ENCODE data around the gene DNAH8.

The DNAH8 gene

DNA sequence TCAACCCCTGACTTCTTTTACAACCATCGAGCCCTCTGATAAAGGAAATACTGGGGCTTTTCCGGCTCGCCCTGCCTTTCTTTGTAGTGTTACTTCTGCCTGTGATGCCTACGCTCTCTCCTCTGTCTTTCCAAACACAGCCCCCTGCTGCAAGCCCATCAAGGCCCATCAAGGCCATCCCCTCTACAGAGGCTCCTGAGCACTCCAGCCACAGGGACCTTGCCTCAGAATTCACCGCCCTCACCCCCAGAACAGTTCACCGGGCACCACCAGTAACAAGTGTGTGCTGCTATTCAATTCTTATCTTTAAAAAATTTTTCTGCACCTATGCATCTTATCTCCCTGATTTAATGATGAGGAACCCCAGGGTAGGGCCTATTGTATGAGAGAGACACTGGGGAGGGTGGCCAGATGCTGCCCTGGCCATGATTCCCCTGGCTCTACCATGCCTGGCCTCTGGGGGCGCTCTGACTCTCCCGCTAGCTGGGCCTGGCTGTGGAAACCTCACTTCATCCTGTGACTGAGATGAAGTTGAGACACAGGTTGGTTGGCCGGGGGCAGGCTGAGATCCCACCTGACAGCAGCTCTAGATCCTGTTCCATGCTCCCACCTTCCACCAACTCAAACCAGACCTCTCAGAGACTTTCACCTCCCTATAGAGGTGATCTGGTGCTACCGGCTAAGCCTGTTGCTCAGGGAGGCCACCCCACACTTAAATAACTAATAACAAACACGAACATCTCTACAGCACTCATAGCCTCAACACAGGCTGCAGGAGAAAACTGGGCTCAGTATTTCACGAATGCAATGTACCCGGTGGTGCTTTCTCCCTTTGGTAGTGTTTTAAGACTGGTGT is 314.3 kb downstream of the DNAH8 start:
- no peak for TF ChIP-seq POLR2A (IDR thresholded peaks at IDR 0.05; ENCODE audit: low read depth, low read length)
- DNase-seq (ENCODE audit: insufficient read length, low spot score) (peak; percentile 50), FAIRE-seq (no peak)

DNA sequence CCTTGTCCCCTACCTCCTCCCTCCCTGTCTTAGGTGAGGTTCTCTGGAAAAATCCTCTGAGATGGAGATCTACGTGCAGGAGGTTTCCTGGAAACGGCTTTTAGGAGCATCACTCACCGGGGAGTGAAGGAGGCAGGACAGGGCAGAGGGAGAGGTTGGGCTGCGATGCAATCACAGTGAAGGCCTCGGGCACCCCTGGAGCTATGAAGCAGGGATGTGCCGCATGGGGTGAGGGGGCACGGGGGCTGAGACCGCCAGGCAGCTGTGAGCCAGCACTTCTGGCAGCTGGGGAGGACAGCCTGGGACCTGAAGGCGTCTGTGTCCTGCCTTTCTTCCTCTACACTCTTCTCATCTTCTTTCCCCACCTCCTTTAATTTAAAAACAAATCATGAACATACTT is 320.6 kb downstream of the DNAH8 start:
- no peak for TF ChIP-seq POLR2A (IDR thresholded peaks at IDR 0.05; ENCODE audit: low read depth, low read length)
- FAIRE-seq (no peak), DNase-seq (ENCODE audit: insufficient read length, low spot score) (no peak)

DNA sequence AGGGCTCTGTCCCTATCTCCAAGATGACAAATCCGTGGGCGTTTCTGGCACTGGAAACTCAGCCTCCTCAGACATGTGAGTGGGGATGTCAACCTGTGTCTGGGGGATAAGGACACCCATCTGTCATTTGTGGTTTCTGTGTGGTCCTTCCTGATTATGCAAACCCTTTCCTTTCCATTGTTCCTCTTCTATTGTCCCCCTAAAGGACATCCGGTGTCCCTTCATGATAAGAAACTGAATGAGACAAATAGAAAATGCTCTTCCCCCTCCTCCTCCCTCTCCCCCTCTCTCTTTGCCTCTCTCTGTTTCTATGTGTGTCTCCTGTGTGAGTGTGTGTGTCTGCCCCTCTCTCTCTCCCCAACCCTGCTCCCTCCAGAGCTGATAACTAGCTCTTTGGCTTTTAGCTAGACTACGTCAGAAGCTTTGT is 322.0 kb downstream of the DNAH8 start:
- FAIRE-seq, result no peak
- no peak for DNase-seq (ENCODE audit: insufficient read length, low spot score)
- no peak for TF ChIP-seq POLR2A (IDR thresholded peaks at IDR 0.05; ENCODE audit: low read depth, low read length)

DNA sequence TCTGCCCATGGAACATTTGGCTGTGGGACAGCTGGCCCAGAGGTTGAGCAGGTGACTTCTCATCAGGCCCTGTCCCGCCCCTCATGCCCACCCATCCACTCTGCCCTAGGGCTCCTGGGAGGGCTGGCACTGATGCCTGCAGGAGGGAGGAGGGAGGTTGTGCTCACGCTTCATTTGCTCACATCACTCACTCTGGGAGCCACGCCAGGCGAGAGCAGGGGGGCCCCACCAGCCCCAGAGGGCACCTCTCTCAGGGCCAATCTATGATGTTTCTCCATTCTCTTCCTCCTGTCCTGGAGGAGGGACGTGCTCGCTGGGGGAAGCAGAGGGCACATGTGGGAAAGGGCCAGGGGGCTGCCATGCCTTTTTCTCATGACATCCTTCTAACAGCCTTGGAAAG is 322.6 kb downstream of the DNAH8 start:
- DNase-seq (ENCODE audit: insufficient read length, low spot score) (no peak), FAIRE-seq (no peak)
- TF ChIP-seq POLR2A (IDR thresholded peaks at IDR 0.05; ENCODE audit: low read depth, low read length), result no peak

DNA sequence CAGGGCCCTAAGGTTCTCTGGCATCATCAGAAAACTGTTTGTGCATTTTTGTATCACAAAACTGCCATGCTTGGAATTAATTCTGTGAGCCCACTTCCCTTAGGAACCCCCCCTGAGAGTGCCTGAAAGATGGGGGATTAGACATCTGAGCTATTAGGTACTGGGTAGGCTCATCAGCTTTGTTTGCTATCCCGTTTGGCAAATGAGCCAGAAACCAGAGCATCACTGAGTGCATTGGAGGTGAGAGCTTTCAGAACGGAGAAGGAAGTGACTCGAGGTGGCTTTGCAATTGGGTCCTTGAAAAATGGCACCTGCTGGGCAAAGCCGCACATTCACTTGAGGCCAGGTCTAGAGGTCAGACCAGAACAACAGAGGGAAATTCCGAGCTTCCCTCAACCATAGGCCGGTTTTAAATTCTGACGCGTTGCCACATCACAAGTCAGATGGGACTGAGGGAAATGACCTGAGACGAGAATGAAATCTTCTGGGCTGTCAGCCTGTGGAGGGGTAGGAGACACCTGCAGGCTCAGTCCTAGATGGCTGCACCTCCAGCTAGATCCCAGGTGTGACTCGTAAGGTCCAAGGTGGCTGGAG is 325.1 kb downstream of the DNAH8 start:
- TF ChIP-seq POLR2A (IDR thresholded peaks at IDR 0.05; ENCODE audit: low read depth, low read length), result no peak
- FAIRE-seq, result no peak
- no peak for DNase-seq (ENCODE audit: insufficient read length, low spot score)

DNA sequence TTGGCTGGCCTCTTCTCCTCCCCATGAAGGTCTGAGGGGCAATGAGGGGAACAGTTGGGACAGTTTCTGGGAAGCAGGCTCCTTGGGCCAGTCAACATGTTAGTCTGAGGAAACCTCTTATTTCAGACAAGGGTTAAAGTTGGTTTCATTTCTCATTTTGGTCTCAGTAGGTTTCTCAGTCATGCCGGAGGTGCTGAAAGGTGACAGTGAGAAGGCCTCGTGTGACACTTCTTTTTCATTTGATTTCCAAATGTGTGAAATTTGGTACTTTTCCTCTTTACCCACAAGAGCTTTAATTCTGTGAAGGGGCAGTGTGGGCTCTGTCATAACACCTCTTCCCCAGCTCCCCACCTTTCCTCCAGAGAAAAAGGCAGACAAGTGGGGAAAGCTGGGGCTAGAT is 326.0 kb downstream of the DNAH8 start:
- TF ChIP-seq POLR2A (IDR thresholded peaks at IDR 0.05; ENCODE audit: low read depth, low read length), result no peak
- FAIRE-seq (no peak), DNase-seq (ENCODE audit: insufficient read length, low spot score) (no peak)

DNA sequence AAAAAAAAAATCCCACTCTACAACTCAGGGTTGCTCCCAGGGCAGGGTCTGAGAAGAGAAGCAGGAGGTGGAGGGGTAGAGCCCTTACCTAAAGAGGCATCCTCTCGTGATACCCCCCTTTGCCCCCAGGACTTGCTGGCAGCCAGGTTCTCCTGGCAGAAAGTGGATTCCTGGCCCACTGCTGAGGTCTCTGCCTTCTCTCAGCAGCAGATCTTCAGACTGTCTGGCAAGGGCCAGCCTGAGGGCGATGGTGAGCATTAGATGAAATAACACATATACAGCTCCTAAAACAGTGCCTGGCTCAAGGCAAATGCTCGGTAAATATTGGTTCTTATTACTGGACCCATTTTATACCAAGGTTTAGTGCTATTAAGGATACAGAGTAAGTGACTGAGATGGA is 328.7 kb downstream of the DNAH8 start:
- DNase-seq (ENCODE audit: insufficient read length, low spot score) (no peak), FAIRE-seq (no peak)
- TF ChIP-seq POLR2A (IDR thresholded peaks at IDR 0.05; ENCODE audit: low read depth, low read length), result no peak

DNA sequence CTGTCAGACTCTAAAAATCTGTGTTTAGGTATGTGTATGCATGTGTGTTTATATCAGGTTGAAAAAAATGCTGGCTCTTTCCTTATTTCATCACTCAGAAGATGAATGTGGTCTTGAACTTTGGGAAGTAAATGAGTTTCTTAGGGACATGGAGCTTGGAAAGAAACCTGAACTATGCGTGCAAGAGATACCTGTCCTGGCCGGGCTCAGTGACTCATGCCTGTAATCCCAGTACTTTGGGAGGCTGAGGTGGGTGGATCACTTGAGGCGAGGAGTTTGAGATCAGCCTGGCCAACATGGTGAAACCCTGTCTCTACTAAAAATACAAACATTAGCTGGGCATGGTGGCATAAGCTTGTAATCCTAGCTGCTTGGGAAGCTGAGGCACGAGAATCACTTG is 329.1 kb downstream of the DNAH8 start:
- no peak for DNase-seq (ENCODE audit: insufficient read length, low spot score)
- FAIRE-seq, result no peak
- no peak for TF ChIP-seq POLR2A (IDR thresholded peaks at IDR 0.05; ENCODE audit: low read depth, low read length)

DNA sequence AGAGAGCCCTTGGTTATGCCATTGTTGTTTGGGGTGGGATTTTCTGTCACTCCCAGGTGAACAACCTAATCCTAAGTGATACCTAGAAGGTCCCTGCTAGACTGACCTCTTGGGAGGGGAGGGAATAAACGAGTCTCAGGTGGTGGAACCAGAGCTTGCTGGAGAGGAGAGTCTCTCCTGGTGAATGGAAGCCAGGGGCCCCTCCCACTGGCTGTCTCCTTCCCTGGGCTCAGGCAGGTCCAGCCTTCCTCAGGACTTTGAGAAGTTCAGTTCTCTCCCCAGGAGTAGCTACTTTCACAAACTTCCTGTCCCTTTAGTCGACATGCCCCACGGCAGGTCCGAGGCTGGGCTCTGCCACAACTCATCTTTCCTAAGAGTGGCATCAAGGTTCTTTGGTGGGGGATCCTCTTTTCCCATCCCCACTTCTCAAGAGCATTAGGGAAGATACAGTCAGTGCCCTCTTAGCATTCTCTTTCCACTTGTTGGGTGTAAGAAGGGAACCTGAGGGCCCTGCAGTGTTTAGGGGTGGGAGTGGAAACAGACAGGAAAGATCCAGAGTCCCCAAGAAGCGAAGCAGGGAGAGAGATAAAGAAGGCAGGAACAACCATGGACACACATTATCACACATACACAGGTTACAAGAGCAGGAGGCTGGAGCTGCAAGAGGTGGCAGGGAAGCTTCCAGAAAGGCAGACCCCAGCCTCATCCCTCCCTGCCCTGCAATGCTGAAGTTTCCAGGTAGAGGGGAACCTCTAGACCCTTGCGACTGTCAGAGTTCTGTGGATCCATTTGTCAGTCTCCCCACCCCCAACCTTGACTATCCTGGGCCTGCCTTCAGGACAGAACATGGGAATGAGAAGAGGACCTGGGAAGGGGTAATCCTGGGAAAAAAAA is 332.6 kb downstream of the DNAH8 start:
- FAIRE-seq (no peak), DNase-seq (ENCODE audit: insufficient read length, low spot score) (no peak)
- no peak for TF ChIP-seq POLR2A (IDR thresholded peaks at IDR 0.05; ENCODE audit: low read depth, low read length)

DNA sequence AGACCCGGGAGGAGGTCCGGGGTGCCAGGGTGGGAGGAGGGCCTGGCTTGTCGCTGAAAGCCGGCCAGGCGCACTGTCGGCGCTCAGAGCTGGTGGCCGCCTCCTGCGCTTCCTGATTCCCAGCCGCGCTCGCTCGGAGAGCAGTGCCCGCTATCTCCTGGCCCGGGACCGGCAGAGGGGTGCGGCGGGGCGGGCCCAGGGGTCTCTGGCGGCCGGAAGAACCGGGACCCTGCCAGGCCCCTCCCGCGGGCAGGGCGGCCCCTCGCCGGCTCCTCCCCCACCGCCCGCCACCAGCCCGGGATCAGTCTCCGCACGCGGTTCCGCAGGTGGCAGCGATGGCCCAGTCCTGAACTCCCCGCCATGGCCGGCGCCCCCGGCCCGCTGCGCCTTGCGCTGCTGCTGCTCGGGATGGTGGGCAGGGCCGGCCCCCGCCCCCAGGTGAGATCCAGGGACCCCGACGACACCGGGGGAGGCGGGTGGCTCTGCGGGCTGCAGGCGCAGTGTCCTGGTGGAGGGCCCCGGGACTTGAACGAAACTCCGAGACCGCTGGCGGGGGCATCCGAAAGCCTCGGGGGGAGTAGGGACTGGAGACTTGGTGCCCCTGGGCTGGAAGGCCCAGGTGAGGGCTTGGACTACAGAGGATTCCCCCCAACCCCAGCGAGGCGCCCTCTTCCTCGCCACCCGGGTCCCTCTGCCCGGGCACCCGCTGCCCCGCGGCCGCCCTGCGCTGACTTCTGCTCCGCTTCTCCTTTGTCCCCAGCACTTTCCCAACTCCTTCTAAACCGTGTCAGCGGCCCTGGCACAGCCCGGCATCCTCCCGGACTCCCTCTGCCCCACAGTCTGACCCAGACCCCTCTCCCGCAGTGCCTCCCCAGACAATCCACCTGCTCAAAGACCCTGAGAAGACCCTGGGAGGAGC is 333.6 kb downstream of the DNAH8 start, which contains the start of gene GLP1R:
GLP1R (plus strand) TSS at position 301 of the 919 bp plus-strand sequence; CDS start at position 361, 60 bp downstream.
- TF ChIP-seq POLR2A (IDR thresholded peaks at IDR 0.05; ENCODE audit: low read depth, low read length), result no peak
- DNase-seq (ENCODE audit: insufficient read length, low spot score) (no peak), FAIRE-seq (no peak)

DNA sequence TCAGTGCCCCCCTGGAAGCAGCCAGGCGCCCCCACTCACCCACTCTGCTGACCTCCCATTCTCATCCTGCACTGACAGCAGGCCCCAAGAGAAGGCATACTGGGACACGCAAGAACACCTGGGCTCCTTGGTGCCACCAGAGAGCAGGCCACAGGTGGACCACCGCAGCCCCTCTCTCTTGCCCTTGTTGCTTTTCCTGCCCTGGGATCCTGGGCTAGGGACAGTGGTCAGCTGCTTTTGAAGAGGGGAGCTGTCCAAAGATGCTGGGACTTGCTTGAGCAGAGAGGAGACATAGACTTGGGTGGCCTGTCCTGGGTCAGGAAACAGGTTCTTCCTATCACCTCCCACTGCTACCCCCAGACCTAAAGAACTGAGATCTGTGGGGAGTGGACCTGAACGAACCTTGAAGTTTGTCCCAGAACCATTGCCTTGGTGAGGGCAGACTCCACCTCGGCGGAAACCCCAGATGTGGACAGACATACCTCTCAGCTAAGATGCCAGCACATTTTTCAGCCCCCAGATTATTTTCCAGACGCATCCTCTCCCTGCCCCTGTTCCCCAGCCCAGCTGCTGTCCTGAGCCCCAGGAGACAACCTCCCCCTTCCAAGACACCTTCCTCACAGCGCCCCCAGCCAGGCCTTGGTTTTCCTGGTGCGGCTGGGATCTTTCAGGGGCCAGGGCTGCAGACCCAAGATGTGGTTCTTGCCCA is 334.6 kb downstream of the DNAH8 start:
- DNase-seq (ENCODE audit: insufficient read length, low spot score) (no peak), FAIRE-seq (no peak)
- TF ChIP-seq POLR2A (IDR thresholded peaks at IDR 0.05; ENCODE audit: low read depth, low read length), result no peak

DNA sequence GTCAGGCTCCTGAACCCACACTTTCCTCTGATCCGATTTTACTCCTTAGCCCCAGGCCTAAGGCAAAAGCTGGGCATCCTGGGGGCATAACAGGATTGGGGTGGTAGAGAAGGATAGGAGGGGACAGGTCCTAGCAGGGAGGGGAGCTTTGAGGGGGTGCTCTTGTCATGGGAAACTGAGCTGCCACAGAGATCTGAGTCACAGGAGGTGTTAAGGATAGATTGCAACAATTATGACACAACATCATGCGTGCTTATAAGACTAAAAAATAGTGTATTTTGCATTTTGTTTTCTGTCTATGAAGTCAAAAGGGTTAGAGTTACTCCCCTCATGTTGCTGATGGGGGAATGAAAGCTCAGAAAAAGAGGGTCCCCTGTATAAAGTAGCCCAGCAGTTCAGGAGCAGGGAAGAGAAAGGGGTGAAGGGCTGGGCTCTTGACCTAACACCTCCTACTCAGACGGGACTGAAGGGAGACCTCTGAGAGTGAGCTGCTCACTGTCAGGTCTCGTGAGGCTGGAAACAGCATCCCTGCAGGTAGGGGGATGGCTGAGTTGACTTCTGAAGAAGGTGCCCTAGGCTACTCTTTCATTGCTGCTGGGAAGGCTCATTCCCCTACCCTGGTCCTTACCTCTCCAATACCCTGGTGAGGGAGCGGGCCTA is 335.5 kb downstream of the DNAH8 start:
- no peak for TF ChIP-seq POLR2A (IDR thresholded peaks at IDR 0.05; ENCODE audit: low read depth, low read length)
- DNase-seq (ENCODE audit: insufficient read length, low spot score) (no peak), FAIRE-seq (no peak)

All from H54 (cell line).